WTC11 (cell line): ENCODE measurements around the gene QARS1.

Source experiments
- CREM ChIP-seq: sonication (generic); formaldehyde crosslinking; IDR thresholded peaks from 2 replicates; pipeline ENCODE4 v1.8.1; 2022; ENCODE audit warnings: mild to moderate bottlenecking, missing genetic modification reagents, moderate library complexity
- ZNF121 ChIP-seq: sonication (generic); formaldehyde crosslinking; IDR thresholded peaks from 2 replicates; pipeline ENCODE4 v1.8.0; 2023; ENCODE audit warnings: missing genetic modification reagents
- TF ChIP-seq, protein P1 (sequence below): sonication (generic); formaldehyde crosslinking; IDR thresholded peaks from 2 replicates; pipeline ENCODE4 v1.8.0; 2022; ENCODE audit warnings: mild to moderate bottlenecking, missing genetic modification reagents

DNA sequence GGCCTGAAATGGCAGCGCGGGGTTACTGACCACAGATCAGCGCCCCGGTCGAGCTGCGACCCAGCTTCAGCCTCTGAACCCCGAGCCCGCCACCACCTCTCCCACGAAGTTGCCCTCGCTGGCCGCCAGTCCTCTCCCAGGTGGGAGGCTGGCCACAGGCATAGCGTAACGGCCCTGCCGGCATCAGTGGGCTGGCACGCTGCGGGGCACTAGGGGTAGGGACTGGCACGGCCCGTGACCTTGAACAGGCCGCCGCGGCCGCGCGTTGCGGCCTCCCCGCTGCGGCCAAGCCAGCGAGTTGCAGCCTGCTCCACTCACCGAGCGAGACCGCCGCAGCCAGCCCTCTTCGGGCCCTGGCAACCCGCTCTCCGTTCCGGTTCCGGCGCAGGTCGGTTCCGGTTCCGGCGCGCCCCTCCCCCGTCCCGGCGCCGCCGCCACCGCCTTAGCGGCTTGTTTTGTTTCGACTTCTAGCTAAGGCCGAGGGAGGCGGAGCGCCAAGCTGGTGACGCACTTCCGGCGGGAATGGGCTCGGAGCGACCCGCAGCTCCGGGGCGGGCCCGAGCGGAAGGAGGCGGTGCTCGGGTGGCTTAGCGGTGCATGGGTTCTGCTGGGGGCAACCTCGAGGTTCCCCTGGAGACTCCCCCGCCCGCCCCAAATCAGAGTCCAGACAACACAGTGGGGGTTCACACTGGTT, 16.0 kb upstream of the QARS1 start, which contains the start of gene USP19:
- TF ChIP-seq ZNF121 = no peak
- peak; percentile 87 for TF ChIP-seq CREM (CRISPR knock-in tag)
- TF ChIP-seq, protein P1, sequence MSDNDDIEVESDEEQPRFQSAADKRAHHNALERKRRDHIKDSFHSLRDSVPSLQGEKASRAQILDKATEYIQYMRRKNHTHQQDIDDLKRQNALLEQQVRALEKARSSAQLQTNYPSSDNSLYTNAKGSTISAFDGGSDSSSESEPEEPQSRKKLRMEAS (CRISPR knock-in tag) = peak; percentile 84
